Glomerular visceral epithelial cell (primary cell): ENCODE data around the gene GREM2.
A peak's percentile ranks its signal among the peaks of the same experiment; 100 is the strongest.

Experiments used
- DNase-seq: peaks from one replicate; pipeline ENCODE4 v3.0.0-alpha.2; 2016; ENCODE audit errors: extremely low spot score

The GREM2 gene

GRCh38 chr1:240562111-240562590 lies 49.8 kb downstream of the GREM2 start:
- DNase-seq = peak; percentile 1

DNA sequence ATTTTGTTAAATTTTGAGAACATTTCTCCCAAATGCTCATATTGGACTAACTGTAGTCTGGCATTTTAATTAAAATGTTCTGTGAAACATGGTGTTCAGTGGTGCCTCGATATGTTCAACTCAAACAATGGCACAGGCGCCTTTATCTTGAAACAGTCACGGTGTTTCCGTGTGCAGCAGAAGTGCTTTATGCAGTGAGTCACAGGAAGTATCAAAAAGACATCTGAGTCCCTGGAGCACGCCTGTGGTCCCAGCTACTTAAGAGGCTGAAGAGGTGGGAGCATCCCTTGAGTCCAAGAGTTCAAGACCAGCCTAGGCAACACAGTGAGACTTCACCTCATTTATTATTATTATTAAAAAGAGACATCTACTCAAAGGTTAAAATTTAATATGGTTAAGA lies 52.2 kb downstream of the GREM2 start:
- DNase-seq = no peak

DNA sequence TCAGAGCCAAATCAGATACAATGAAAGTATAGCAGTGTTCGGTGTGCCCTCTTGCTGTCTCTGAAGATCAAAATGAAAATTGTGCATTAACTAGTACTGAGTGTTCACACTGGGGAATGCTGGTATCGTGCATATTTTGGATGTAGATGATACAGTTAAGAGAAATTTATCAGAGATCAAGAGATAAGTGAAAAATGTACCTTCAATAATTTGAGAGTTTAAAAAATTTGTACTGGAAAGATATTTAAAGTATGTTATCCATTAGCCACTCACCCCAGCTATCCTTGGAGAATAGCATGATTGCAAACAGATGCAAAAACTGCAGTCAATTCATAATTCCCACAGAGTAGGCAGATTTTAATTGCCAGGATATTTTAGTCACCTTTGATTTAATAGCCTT lies 56.4 kb downstream of the GREM2 start:
- DNase-seq = no peak

GRCh38 chr1:240553351-240553750 lies 58.6 kb downstream of the GREM2 start:
- no peak for DNase-seq

DNA sequence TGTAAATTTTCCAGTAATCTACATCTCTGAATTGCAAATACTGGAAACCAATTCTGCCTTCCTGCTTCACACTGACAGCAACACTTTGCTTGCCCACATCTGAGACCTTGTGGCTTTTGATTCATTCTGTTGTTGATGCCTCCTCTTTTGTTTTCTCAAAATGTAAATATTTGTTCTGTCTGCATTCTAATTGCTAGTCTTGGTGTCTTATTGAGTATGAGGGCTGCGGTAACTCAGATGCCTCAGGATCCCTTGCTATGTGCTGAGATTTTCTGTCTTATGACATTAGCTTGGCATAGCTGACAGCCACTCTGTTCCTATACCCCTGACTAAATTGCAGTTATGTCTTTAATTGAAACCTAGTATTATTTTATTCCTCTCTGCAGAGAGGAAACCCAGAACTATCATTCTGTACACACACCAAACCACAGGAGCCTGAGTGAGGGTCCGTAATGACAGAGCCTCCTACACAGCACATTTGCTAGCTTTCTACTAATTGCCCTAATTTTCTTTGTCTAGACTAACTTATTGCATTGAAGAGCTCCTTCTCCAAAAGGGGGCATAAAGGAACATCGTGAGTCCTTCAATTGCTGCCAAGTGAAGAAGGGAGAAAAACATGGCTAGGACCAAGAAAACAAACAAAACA lies 72.1 kb downstream of the GREM2 start:
- no peak for DNase-seq

DNA sequence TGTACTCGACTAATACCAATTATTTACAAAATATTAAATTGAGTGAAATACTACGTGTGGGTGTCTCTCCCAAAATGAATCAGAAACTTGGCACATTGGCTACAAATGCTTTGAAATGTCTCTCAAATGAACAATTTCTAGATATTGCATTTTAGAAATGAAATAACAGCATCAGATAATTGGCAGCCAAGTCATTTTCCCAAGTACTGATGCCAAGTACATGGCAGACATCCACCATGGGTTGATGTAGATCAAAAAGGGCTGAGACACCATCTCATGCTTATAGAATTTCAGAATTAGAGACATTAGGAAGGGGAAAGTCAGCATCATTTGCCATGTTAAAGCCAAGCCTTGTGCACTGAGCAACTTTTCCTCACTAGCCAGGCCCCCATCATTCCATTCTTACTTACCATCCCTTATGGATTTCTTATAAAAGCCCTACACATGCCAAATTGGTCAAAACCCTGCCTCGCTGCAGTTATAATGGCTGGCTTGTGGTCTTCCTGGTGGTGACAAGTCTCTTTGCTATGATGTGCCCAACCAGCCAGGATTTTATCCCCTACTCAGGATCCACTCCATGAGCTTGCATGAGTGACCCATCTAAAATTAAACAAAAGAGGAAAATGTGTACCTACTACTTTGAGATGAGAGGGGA lies 73.1 kb downstream of the GREM2 start:
- no peak for DNase-seq

DNA sequence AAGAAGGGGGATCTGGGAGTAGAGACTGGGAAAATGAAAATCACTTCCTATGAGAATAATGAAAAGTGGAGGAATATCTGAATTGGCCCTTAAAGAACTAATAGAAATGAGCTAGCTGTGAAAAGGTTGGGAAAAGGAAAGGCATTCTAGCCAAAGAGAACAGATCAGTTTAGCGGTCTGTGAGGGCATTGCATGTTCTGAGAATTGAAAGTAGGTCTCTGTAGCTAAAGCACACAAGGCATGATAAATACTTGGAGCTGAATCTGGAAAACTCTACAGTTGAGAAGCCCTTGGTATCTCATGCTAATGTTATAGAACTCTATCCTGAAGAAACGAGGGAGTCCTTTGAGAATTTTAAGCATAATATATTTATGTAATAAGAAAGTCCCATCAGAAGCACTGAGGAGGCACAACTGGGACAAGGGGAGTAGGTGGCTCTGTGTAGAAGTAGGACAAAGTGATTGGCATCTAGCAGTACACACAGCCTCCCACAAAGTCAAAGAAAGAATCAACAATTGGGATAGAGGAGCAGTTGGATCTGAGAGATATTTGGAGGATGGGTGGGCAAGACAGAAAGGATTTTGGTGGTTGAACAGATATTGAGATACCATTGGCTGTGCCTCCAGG lies 78.7 kb downstream of the GREM2 start:
- no peak for DNase-seq

DNA sequence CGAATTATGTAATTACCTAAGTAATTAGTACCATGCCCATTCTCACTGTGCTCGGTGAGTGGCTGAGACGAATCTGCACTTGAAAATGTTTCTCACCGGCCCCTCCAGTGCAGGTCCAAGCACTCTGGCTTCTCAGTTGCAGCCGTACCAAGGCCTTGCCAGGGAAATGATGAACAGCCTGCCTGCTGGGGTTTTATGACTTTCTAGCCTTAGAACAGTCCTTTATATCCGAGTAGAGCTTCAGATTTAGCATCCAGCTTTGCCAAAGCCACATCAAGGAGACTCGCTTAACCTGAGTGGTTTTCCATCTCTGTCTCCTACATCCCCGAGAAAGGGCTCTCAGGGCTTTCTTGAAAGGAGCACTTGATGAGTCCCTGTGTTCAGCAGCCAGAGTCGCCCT lies 83.4 kb downstream of the GREM2 start:
- DNase-seq = no peak

- DNase-seq = no peak
Measured at GRCh38 chr1:240527086-240527485, 84.9 kb downstream of the GREM2 start.

DNA sequence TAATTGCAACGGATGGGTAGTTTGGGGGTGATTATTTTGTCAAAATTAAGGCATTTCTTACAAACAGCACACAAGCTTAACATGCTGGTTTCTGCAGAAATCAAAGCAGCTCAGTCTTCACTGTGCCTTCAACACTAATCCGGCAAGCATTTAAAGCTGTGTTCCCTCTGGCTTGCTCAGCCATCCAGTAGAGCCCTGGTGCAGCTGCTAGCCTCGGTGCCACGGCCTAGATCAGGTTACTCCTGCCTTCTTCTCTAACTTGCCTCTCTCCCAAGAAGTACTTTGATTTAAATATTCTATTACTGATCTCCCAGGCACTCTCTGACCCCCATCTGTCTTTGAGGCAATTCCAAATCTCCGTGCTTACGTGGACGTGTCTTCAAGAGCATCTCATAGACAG lies 85.6 kb downstream of the GREM2 start:
- DNase-seq = no peak

DNA sequence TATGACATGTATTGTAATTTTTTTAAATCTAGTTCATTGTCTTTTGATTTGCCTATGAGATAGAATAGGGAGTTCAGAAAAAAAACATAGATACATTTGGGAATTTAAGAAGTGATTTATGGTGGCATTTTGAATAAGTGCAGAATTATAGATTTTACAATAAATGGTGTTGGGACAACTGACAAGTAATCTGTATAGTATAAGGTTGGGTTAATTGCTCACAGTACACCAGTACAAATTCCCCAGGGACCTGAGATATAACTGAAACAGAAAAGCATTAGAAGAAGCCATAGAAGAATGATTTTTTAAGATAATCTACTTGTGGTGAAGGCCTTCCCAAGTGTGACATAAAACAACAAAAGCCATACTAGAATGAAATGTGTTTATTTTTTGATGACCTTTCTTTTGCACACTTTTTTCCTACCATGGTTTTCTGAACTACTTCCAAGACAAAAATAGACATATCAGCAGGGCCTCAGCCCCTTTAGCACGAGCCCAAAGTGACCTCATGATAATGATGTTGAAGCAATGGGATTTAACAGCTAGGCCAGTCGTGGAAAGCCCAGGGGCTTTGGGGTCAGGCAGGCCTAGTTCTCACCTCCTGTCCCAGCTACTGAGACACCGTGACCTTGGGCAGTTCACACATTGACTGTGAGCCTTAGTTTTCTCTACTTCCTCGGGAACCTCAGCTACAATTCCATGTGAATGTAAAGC lies 87.4 kb downstream of the GREM2 start:
- DNase-seq = no peak

DNA sequence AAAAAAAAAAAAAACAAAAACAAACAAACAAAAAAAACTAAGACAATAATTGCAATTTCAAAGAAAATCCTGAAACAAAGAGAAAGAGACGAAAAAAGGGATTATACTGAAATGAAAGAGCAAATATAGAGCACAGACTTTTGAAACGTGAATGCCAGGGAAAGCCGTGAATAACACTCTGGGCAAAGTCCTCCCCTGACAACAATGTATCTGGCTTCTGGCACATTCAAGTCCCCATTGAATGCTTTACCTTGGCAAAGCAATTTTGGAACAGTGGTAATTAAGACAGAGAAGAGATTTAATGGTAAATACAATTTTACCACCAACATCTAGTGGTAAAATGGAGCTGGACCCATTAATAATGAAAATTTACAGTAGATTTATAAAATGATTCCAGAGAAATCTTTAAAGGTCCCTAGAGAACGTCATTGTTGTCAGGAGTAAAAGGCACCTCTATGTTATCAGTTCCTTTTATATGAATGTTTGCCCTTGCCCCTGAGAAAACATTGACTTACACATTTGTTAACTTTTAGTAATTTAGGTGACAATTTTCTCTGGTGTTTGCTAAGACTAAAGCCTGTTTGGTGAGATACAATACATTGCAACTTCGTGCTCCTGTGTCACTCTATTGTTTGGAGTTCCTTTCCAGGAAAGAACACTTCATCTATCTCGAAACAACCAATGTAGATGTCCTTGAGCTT lies 89.7 kb downstream of the GREM2 start:
- DNase-seq = no peak

- no peak for DNase-seq
Measured at GRCh38 chr1:240517891-240518290, 94.1 kb downstream of the GREM2 start.

DNA sequence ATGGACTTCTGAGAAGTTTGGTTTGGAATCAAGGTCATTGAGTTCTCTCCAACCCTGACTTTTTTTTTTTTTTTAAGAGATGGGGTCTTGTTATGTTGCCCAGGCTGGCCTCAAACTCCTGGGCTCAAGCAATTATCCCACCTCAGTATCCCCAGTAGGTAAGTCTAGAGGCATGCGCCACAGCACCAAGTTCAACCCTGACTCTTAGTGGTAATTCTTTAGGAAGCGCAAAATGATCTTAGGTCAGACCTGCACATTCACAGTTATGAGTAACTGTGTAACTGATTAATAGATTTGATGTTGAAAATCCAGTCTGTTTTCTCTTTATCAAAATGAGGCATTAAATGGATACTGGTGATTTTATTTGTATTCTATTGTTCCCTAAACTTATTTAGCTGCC lies 95.9 kb downstream of the GREM2 start:
- peak; percentile 52 for DNase-seq

- DNase-seq = peak; percentile 86
Measured at GRCh38 chr1:240515505-240515904, 96.5 kb downstream of the GREM2 start.

GRCh38 chr1:240511789-240512188 lies 100.2 kb downstream of the GREM2 start:
- no peak for DNase-seq

DNA sequence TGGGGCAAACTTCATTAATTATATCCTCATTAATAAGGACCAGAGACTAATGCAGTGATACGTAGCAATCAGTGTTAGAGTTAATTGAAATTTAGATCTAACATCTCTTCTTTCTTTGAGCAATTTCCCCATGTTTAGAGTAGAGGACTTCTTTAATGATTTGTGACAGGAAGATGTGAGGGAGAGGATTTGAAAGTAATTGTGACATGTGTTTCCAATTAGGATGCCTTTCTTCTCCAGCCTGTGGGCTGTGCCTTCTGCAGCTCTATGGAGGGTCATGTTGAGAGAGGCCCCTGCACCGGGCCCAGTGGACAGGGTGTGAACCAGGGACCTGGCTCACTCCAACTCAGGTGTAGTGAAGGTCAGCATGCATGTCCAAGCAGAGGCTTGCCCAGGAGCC lies 103.0 kb downstream of the GREM2 start:
- no peak for DNase-seq

- DNase-seq = no peak
Measured at GRCh38 chr1:240508201-240508600, 103.8 kb downstream of the GREM2 start.

DNA sequence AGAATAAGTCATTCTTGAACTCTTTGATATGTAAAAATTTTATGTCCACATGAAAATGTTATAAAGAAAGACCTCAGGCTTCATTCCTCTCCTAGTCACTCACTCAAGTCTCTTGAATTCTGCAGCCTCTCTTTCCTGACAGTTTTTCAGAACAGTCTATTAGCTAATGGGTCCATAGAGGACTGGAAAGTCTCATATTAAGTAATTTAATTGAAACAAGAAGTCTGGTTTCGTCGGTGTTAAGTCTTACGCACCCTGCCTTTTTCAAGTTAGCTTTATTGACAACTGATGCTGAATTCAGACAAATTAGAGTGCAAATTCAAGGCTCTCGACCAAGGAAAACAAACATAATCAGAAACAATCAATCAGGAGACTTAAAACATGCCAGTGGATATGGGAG lies 105.8 kb downstream of the GREM2 start:
- no peak for DNase-seq

DNA sequence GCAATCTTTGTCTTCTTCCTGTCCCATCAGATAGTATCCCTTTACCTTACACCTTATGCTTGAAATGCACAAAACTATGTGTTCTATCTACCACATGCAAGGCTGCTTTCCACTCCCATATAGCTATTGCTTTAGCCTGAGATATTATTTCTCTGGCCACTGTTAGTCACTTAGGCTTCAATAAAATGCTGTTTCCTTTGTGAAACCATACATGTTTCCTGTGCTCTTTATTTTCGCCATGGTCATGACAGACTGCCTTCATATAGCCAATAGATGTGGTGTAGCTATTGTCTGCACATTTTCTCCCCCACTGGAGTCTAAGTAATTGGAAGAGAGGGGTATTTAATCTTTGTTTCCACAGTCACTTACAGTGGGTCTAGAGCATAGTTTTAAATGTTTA lies 108.4 kb downstream of the GREM2 start:
- DNase-seq = no peak

DNA sequence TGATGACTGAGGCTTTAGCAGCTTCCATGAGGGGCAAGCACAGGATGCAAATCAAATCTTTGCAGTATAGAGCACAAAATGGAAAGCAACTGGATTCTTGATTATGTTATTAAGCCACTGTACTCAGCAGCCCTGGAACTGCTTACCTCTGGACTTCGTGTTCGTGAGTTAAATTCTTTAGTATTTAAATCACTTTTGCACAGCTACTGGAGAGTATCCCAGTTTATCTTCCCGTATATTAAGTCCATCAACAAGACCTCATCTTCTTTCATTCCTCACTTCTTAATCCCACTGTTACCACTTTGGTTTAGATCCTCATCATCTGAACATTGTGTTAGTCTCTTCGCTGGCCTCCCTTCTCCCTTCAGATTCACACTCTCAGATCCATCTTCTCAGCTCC lies 108.9 kb downstream of the GREM2 start:
- DNase-seq = no peak

- DNase-seq = peak; percentile 22
Measured at GRCh38 chr1:240501115-240501514, 110.8 kb downstream of the GREM2 start.
